Cerebellar cortex (tissue), 1 donor: ENCODE data around the gene GNG14.
"Not testable (repeated sequence)": the region's sequence is repeated elsewhere in the genome, so short reads cannot be mapped to it uniquely, and the experiment has no call there.

Experiments
- DNase-seq: peaks from one replicate; pipeline ENCODE4 v3.0.0-alpha.2; 2015; ENCODE audit warnings: low spot score

GNG14 gene

DNA sequence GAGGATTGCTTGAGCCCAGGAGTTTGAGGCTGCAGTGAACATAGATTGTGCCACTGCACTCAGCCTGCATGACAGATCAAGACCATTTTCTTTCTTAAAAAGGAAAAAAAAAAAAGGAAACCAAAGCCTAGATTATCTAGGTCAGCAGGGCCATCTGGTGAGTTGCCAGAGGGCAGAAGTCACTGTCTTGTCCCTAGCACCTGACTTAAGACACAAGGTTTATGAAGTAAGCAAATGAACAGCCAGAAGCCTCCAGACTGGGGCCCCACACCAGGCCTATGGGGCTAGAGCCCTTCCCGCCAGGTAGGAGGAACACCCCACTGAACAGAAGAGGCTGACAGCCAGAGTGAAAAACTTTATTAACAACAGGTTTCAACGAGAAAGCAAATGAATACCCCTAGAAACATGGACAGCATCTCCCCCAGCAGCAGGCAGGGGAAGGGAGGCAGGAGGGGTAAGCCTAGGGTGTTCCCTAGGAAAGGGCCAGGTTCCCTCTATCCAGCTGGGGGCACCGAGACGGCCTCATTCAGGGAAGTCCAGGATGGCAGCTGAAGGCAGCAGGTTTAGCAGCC lies 20.0 kb upstream of the GNG14 start:
- DNase-seq, result no peak

- no peak for DNase-seq
These were observed 19.5 kb upstream of the GNG14 start for GRCh38 chr19:12668346-12668745.

DNA sequence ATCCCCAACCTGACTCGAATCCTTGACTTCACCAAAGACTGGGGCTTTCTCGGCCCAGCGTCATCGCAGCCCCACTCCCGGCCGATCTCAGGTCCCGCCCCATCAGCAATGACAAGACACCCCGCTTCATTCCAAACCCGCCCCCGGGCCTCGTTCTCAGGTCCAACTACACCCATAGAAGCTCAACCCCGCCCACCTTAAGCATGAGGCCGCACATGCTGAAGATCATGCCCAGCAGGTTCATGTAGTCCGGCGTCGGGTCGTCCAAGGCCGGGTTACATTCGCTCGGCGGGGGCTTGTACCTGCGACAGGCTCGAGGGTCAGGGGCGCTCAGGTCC lies 18.9 kb upstream of the GNG14 start:
- peak; percentile 60 for DNase-seq

GRCh38 chr19:12669270-12670158 lies 18.3 kb upstream of the GNG14 start:
- DNase-seq, result peak; percentile 88

DNA sequence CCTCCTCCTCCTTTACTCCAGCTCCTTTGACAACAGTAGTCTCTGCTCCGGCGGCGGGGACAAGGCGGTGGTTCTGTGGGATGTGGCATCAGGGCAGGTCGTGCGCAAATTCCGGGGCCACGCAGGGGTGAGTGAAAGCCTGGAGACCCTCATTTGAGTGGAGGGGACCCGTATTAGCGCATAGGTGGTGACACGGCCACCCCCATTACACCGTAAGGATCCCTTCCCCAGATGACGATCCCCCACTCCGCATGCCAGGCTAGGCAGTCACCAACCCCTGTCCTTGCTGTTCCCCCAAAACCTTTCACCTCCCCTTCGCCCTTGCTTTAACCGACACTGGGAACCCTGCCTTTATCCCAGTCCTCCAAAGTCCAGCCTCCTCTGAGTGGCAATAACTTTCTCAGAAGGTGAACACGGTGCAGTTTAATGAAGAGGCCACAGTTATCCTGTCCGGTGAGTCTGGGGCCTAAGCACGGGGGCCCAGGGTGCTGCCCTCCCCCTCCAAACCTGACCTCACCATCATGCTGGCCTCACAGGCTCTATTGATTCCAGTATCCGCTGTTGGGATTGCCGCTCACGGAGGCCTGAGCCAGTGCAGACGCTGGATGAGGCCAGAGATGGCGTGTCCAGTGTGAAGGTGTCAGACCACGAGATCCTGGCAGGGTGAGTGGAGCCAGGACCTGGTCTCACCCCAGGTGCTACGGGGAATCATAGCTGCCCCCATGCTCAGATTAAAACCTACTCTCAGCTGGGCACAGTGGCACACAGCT lies 17.5 kb upstream of the GNG14 start:
- no peak for DNase-seq

GRCh38 chr19:12672744-12673143 lies 15.1 kb upstream of the GNG14 start:
- no peak for DNase-seq

- DNase-seq, result no peak
These were observed 12.4 kb upstream of the GNG14 start for GRCh38 chr19:12675399-12675798.

DNA sequence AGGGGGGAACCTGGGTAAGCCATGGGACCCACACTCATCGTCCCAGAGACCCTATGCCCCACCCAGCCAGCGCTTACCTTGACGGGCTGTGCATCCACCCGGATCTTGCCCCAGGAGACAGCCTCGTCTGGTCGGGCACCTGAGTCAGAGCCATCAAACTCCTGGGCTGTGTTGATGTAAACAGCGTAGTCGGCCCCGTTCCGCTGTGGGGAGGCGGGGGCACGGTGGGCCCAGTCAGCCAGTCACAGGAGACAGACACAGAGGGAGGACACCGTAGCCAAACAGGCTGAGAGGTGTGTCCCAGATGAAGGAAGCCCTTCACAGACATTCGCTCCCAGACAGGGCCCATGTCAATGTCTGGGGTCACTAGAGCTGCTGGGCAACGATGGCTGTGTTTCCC lies 11.9 kb upstream of the GNG14 start:
- no peak for DNase-seq

DNA sequence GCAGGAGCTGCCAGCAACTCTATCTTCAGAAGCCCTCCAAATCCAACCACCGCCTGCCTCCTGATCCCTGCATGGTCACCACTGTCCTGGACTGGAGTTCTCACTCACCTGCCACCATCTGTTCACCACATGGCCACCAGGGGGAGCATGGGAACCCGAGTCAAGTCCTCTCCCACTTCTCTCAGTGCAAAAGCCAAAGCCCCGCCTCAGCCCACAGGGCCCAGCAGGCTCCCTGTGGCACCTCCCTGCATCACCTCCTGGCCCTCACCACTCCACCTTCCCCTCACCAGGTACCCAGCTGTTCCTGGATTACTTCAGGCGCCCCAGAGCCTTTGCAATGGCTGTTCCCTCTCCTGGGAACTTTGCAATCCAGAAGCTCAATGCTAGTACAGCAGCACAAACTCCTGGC lies 11.4 kb upstream of the GNG14 start:
- peak; percentile 84 for DNase-seq

DNA sequence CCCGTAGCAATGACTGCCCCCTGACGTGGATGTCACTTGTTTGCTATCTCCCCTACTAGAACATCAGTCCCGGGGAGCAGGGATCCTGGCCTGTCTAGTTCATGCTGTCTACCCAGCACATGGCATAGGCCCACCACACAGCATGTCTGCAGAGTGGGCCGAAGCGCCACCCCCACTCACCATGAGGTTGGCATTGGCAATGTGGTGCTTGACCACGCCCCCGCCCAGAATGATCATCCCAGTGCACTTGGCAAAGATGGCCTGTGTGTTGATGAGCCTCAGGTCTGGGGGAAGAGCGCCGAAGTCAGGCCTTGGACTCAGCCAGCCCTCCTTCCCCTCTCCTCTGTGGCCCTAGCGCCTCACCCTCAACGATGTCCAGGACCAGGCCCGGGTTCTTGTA lies 10.9 kb upstream of the GNG14 start:
- no peak for DNase-seq

DNA sequence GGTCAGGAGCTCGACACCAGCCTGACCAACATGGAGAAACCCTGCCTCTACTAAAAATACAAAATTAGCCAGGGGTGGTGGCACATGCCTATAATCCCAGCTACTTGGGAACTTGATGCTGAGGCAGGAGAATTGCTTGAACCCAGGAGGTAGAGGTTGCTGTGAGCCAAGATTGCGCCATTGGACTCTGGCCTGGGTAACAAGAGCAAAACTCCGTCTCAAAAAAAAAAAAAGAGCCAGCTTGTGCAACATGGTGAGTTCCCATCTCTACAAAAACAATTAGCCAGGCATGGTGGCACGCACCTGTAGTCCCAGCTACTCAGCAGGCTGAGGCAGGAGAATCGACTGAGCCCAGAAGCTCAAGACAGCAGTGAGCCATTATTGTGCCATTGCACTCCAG lies 9.8 kb upstream of the GNG14 start:
- DNase-seq, result not testable (repeated sequence)

DNA sequence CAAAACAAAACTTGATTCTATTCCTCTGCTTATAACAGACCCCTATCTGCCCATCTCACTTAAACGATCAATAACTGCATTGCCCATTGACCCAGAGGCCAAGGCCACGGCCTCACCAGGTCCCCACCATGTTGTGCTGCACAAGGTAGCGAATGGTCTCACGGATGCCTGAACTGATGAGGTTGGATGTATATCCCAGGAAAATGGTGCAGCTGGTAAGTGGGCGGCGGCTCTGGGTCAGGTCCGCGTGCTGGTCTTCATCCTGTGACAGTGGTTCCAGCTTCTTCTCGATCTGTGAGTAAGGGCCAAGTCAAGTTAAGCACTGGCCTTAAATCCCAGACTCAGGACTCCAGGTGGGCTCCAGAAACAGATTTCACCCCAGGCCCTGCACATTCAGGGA lies 7.8 kb upstream of the GNG14 start:
- no peak for DNase-seq

GRCh38 chr19:12681074-12681987 lies 6.5 kb upstream of the GNG14 start, which contains the start of gene DHPS:
Gene DHPS, minus strand, starts transcription at chr19:12681880. Its CDS starts 114 bp downstream, at chr19:12681766.
- DNase-seq, result peak; percentile 97

- DNase-seq, result no peak
These were observed 2.0 kb upstream of the GNG14 start for GRCh38 chr19:12685831-12686230.

DNA sequence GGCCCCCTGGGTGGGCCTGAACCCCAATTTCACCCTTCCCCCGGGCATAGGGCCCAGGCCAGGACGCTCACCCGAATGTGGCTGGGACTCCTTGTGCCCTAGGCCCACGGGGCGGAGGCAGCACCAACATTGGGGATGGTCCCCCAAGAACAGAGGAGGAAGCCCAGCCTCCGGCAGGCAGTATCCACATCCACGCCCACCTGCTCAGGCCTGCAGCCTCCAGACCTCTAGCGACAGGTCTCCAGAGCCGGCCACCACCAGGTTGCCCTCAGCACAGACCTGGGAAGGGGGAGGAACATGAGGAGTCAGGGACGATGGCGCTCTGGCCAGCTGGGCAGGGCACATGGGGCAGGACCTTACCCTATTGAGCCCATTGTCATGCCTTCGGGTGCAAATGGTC lies 1.2 kb downstream of the GNG14 start:
- DNase-seq, result no peak

DNA sequence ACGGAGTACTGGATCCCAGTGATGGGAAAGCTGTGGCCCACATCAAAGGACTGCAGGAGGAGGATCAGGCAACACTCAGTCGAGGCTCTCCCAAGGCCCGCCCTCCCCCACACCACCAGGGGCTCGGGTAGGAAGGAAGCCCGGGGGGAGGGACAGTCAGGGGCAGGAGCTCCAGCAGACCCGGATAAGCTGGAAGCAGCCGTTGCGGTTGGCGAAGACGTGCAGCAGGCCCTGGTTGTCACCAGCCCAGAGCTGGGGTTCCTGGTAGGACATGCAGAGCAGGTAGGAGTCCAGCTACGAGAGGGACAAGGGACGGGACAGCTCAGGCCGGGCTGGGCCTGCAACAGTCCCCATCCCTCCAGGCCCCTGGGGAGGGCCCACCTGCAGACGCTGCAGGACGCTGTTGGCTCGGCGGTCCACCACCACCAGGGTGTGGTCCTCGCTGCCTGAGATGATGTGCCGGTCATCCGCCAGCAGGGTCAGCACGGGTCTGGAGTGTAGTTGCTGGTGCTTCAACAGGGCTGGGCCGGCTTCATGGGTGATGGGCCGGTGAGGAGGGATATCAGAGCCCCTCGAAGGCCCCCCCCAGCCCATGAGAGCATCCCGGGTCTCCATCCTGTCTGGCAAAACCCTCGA lies 1.9 kb downstream of the GNG14 start:
- no peak for DNase-seq

DNA sequence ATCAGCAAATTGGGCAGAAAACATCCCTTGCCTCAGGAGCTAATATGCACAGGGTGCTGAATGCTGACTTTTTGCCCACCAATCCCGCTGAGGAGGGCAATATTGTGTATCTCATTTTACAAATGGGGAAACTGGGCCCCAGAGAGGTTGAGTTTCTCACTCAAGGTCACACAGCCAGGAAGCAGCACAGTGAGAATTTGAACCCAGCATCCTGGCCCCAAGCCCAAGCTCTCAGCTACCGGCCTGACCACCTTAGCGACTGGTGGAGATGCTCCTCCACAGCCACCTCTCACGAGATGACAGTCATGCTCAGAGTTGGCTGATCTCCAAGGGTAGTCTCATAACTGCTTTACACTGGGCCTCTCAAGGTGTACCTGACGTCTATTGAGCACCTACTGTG lies 5.2 kb downstream of the GNG14 start:
- no peak for DNase-seq

- DNase-seq, result no peak
These were observed 6.8 kb downstream of the GNG14 start for GRCh38 chr19:12694641-12695040.

GRCh38 chr19:12695096-12695495 lies 7.3 kb downstream of the GNG14 start:
- DNase-seq, result no peak

GRCh38 chr19:12695514-12695913 lies 7.7 kb downstream of the GNG14 start:
- no peak for DNase-seq

- no peak for DNase-seq
These were observed 8.2 kb downstream of the GNG14 start for GRCh38 chr19:12695997-12696365.
